ENCODE results near the gene VPS39. TPM values are rescaled to one million over a fixed set of nuclear protein-coding genes. Genes with fewer than 3 reads are reported as not detected.

Gene VPS39
- total and polyA plus RNA-seq, 2 donors (not counting 3 experiments of a cell fraction or from before 2014, with no cell fraction given), result 56.5 to 56.7 TPM

DNA sequence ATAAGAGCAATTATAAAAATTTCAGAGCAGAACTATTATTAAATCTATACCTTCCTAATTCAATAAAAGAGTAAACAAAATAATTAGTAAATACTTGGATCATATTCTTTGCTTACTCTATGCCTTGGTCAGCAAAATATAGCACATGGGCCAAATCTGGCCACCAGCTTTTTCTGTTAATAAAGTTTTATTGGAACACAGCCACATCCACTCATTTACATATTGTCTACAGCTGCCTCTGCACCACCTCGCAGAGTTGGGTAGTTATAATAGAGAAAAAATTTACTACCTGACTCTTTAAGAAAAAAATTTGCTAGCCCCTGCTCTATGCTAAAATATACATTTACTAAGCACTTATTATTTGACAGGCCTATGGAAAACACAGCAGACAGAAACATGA is 32.7 kb upstream of the VPS39 start:
- ChIA-PET POLR2A (no interaction called here), CTCF (interaction anchor here (1.6 kb wide), 1 partner anchor 12 kb away, joined by 3 read pairs; no protein-coding TSS in a partner anchor)
- no peak overlapping the region for H3K27ac ChIP-seq (ENCODE audit: insufficient read depth, low read depth, low read length)
- H2AFZ ChIP-seq (ENCODE audit: low read depth, low read length), result no peak overlapping the region
- H4K20me1 ChIP-seq (replicated peaks; ENCODE audit: control insufficient read depth, extremely low read depth, insufficient read depth, low read length), result no peaks in the 10 kb centered on the region
- no peaks in the 10 kb centered on the region for H3K79me2 ChIP-seq (ENCODE audit: control insufficient read depth, insufficient read depth, low read length)
- H3K9ac ChIP-seq (replicated peaks; ENCODE audit: extremely low read depth, insufficient read depth, low read length), result no peak overlapping the region
- no TSS peak for BruUV-seq (replicated peaks)
- H3K4me2 ChIP-seq (ENCODE audit: insufficient read depth, low read length), result no peak overlapping the region
- H3K9me3 ChIP-seq (replicated peaks; ENCODE audit: control insufficient read depth, insufficient read depth, low read length), result no peaks in the 10 kb centered on the region
- no peaks in the 10 kb centered on the region for H3K4me1 ChIP-seq (ENCODE audit: control insufficient read depth, extremely low read depth, insufficient read depth, low read length)
- FAIRE-seq (no peak), DNase-seq (ENCODE audit: low read depth, low spot score) (no peak)
- intact Hi-C loops (cut with micrococcal nuclease) (no loop called here), dilution Hi-C loops (cut with MboI; ENCODE audit: extremely low pct_ligation_motif_present, low sequenced_read_pairs) (no loop called here)
- TF ChIP-seq POLR2A (IDR thresholded peaks at IDR 0.05; ENCODE audit: low read depth, low read length) (no peak), GATA2 (IDR thresholded peaks at IDR 0.05; ENCODE audit: insufficient read depth, insufficient read length, low read depth, low read length) (no peak), FOS (IDR thresholded peaks at IDR 0.05; ENCODE audit: borderline replicate concordance, insufficient read depth, low read length) (no peak), JUN (IDR thresholded peaks at IDR 0.05; ENCODE audit: borderline replicate concordance, insufficient read depth, insufficient read length, low read depth) (no peak), POLR2AphosphoS5 (IDR thresholded peaks at IDR 0.05; ENCODE audit: insufficient read depth, low read depth, low read length) (no peak), MYC (IDR thresholded peaks at IDR 0.05; ENCODE audit: low read depth, low read length) (no peak)
- H3K9me1 ChIP-seq (replicated peaks; ENCODE audit: control insufficient read depth, extremely low read depth, insufficient read depth, low read length), result no peaks in the 10 kb centered on the region
- no peak overlapping the region for H3K4me3 ChIP-seq (replicated peaks in 1 of 3; ENCODE audit: insufficient read depth in 1 of 3, low read depth in 1 of 3, low read length in 3 of 3)
- H3K36me3 ChIP-seq (ENCODE audit: control insufficient read depth in 2 of 2, extremely low read depth in 1 of 2, insufficient read depth in 2 of 2, low read length in 2 of 2), result peaks cover 3 to 17% of the 10 kb centered on the region in 2 experiments
- no peaks in the 10 kb centered on the region for H3K27me3 ChIP-seq (ENCODE audit: control insufficient read depth in 2 of 2, insufficient read depth in 2 of 2, low read length in 2 of 2)

DNA sequence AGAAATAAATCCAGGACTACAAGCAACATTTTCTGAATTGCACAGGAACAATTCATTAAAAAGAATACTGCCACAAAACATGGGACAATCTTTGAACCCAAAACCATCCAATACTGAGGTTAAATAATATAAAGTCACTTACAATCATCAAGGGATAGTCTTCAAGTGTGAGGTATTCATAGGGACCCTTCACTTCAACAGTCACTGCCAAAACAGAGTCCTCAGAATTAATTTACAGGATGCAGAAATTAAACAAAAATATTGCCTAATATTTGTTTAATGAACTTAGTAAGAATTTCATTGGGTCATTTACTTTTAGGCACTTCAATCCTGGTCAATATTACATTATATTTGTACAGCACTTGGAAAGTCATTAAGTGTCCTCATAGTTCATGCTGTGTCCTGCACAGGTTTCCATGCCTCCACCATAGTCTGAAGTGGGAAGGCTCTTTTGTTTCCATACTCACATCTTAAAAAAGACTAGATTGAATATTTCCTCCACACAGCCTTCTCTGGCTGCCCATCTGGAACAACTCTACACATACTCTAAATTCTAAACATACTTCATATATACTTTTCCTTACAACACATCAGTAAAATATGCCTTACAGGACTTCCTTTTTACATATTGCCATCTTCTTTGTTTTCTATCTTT is 31.6 kb upstream of the VPS39 start:
- Histone ChIP-seq H3K4me1 (ENCODE audit: control insufficient read depth, extremely low read depth, insufficient read depth, low read length) (no peaks in the 10 kb centered on the region), H3K9me1 (replicated peaks; ENCODE audit: control insufficient read depth, extremely low read depth, insufficient read depth, low read length) (no peaks in the 10 kb centered on the region), H3K79me2 (ENCODE audit: control insufficient read depth, insufficient read depth, low read length) (no peaks in the 10 kb centered on the region), H3K9ac (replicated peaks; ENCODE audit: extremely low read depth, insufficient read depth, low read length) (no peak overlapping the region), H3K36me3 (ENCODE audit: control insufficient read depth in 2 of 2, extremely low read depth in 1 of 2, insufficient read depth in 2 of 2, low read length in 2 of 2) (peaks cover 3 to 17% of the 10 kb centered on the region in 2 experiments), H4K20me1 (replicated peaks; ENCODE audit: control insufficient read depth, extremely low read depth, insufficient read depth, low read length) (no peaks in the 10 kb centered on the region), H3K4me3 (replicated peaks in 1 of 3; ENCODE audit: insufficient read depth in 1 of 3, low read depth in 1 of 3, low read length in 3 of 3) (no peak overlapping the region), H3K27me3 (ENCODE audit: control insufficient read depth in 2 of 2, insufficient read depth in 2 of 2, low read length in 2 of 2) (no peaks in the 10 kb centered on the region), H2AFZ (ENCODE audit: low read depth, low read length) (no peak overlapping the region), H3K27ac (ENCODE audit: insufficient read depth, low read depth, low read length) (no peak overlapping the region), H3K9me3 (replicated peaks; ENCODE audit: control insufficient read depth, insufficient read depth, low read length) (no peaks in the 10 kb centered on the region), H3K4me2 (ENCODE audit: insufficient read depth, low read length) (no peak overlapping the region)
- DNase-seq (ENCODE audit: low read depth, low spot score) (no peak), FAIRE-seq (no peak)
- TF ChIP-seq EZH2 (IDR thresholded peaks at IDR 0.05; ENCODE audit: borderline replicate concordance, low read depth, low read length, severe bottlenecking) (no peak), POLR2AphosphoS5 (IDR thresholded peaks at IDR 0.05; ENCODE audit: insufficient read depth, low read depth, low read length) (no peak), GATA2 (IDR thresholded peaks at IDR 0.05; ENCODE audit: insufficient read depth, insufficient read length, low read depth, low read length) (no peak), FOS (IDR thresholded peaks at IDR 0.05; ENCODE audit: borderline replicate concordance, insufficient read depth, low read length) (no peak), MYC (IDR thresholded peaks at IDR 0.05; ENCODE audit: low read depth, low read length) (no peak), JUN (IDR thresholded peaks at IDR 0.05; ENCODE audit: borderline replicate concordance, insufficient read depth, insufficient read length, low read depth) (no peak), POLR2A (IDR thresholded peaks at IDR 0.05; ENCODE audit: low read depth, low read length) (no peak)
- TF ChIP-seq, protein P1, sequence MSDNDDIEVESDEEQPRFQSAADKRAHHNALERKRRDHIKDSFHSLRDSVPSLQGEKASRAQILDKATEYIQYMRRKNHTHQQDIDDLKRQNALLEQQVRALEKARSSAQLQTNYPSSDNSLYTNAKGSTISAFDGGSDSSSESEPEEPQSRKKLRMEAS (IDR thresholded peaks at IDR 0.05; ENCODE audit: insufficient read depth, insufficient read length), result no peak
- TF ChIP-seq, protein P2, sequence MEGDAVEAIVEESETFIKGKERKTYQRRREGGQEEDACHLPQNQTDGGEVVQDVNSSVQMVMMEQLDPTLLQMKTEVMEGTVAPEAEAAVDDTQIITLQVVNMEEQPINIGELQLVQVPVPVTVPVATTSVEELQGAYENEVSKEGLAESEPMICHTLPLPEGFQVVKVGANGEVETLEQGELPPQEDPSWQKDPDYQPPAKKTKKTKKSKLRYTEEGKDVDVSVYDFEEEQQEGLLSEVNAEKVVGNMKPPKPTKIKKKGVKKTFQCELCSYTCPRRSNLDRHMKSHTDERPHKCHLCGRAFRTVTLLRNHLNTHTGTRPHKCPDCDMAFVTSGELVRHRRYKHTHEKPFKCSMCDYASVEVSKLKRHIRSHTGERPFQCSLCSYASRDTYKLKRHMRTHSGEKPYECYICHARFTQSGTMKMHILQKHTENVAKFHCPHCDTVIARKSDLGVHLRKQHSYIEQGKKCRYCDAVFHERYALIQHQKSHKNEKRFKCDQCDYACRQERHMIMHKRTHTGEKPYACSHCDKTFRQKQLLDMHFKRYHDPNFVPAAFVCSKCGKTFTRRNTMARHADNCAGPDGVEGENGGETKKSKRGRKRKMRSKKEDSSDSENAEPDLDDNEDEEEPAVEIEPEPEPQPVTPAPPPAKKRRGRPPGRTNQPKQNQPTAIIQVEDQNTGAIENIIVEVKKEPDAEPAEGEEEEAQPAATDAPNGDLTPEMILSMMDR (IDR thresholded peaks at IDR 0.05; ENCODE audit: extremely low read depth in 1 of 2, insufficient read depth in 1 of 2, low read depth in 1 of 2, low read length in 2 of 2), result no peak
- CTCF ChIA-PET, result interaction anchor here (0.6 to 1.8 kb wide), 5 partner anchors 12 to 146 kb away, joined by 3 to 6 read pairs (median 3); no protein-coding TSS in a partner anchor
- POLR2A ChIA-PET, result no interaction called here
- dilution Hi-C loops (cut with MboI; ENCODE audit: extremely low pct_ligation_motif_present, low sequenced_read_pairs), result no loop called here
- no TSS peak for BruUV-seq (replicated peaks)
- intact Hi-C loops (cut with micrococcal nuclease), result no loop called here
